ENCODE results near the gene ZNF628.
"Not testable (repeated sequence)": the region's sequence is repeated elsewhere in the genome, so short reads cannot be mapped to it uniquely, and the experiment has no call there.

Gene ZNF628

GRCh38 chr19:55493052-55493644 lies 16.7 kb downstream of the ZNF628 start:
- H3K4me3 ChIP-seq (ENCODE audit: low read depth, low read length): no peak overlapping the region
- no peak for DNase-seq (ENCODE audit: low read depth)
- no peak for TF ChIP-seq CTCF (IDR thresholded peaks at IDR 0.05; ENCODE audit: low read depth, low read length, missing control alignments)

GRCh38 chr19:55493645-55494171 lies 17.3 kb downstream of the ZNF628 start:
- TF ChIP-seq CTCF (IDR thresholded peaks at IDR 0.05; ENCODE audit: low read depth, low read length, missing control alignments): no peak
- no peak overlapping the region for H3K4me3 ChIP-seq (ENCODE audit: low read depth, low read length)
- DNase-seq (ENCODE audit: low read depth): no peak

- TF ChIP-seq CTCF (IDR thresholded peaks at IDR 0.05; ENCODE audit: low read depth, low read length, missing control alignments): no peak
- H3K4me3 ChIP-seq (ENCODE audit: low read depth, low read length): no peak overlapping the region; the same call in 1 of the 2 replicates
- no peak for DNase-seq (ENCODE audit: low read depth)
Observed at GRCh38 chr19:55494172-55494761, 17.9 kb downstream of the ZNF628 start.

- no peak for TF ChIP-seq CTCF (IDR thresholded peaks at IDR 0.05; ENCODE audit: low read depth, low read length, missing control alignments)
- H3K4me3 ChIP-seq (ENCODE audit: low read depth, low read length): no peak overlapping the region
- no peak for DNase-seq (ENCODE audit: low read depth)
Observed at GRCh38 chr19:55495646-55496349, 19.4 kb downstream of the ZNF628 start.

- H3K4me3 ChIP-seq (ENCODE audit: low read depth, low read length); DNase-seq (ENCODE audit: low read depth): not testable (repeated sequence)
Observed at GRCh38 chr19:55496820-55497219, 20.4 kb downstream of the ZNF628 start.

GRCh38 chr19:55497763-55498162 lies 21.3 kb downstream of the ZNF628 start:
- no peak for DNase-seq (ENCODE audit: low read depth)
- no peak overlapping the region for H3K4me3 ChIP-seq (ENCODE audit: low read depth, low read length)
- TF ChIP-seq CTCF (IDR thresholded peaks at IDR 0.05; ENCODE audit: low read depth, low read length, missing control alignments): no peak

GRCh38 chr19:55498246-55498840 lies 21.9 kb downstream of the ZNF628 start:
- H3K4me3 ChIP-seq (ENCODE audit: low read depth, low read length): no peak overlapping the region
- DNase-seq (ENCODE audit: low read depth): no peak
- no peak for TF ChIP-seq CTCF (IDR thresholded peaks at IDR 0.05; ENCODE audit: low read depth, low read length, missing control alignments)

All from GM12864 (cell line).